Hepatocyte (in vitro differentiated cells): Measurements from ENCODE around the gene ACSM2B. TPM values are rescaled to one million over a fixed set of nuclear protein-coding genes. Genes with fewer than 3 reads are reported as not detected.
"Not testable (repeated sequence)": the region's sequence is repeated elsewhere in the genome, so short reads cannot be mapped to it uniquely, and the experiment has no call there.

Experiments used
- DNase-seq: peaks from one replicate; pipeline ENCODE4 v3.0.0-alpha.2; 2016; ENCODE audit warnings: low spot score
- H2AFZ ChIP-seq: fragments of 200-600 bp; sonication (generic); 2 replicates; pipeline ENCODE4 v1.6.0; 2016; ENCODE audit warnings: antibody characterized with exemption, mild to moderate bottlenecking
- H3K27ac ChIP-seq: fragments of 200-600 bp; sonication (generic); 2 replicates; pipeline ENCODE4 v1.5.1; 2016; ENCODE audit warnings: mild to moderate bottlenecking
- H3K27me3 ChIP-seq: fragments of 200-600 bp; sonication (generic); 2 replicates; pipeline ENCODE4 v1.6.1; 2016
- H3K36me3 ChIP-seq: fragments of 200-600 bp; sonication (generic); replicated peaks from 2 replicates; pipeline ENCODE4 v1.5.1; 2016; ENCODE audit warnings: low read depth; ENCODE audit not compliant: insufficient read depth
- H3K4me1 ChIP-seq: fragments of 200-600 bp; sonication (generic); 2 replicates; pipeline ENCODE4 v1.5.1; 2016; ENCODE audit warnings: mild to moderate bottlenecking, moderate library complexity; ENCODE audit not compliant: insufficient read depth
- H3K4me2 ChIP-seq: fragments of 200-600 bp; sonication (generic); 2 replicates; pipeline ENCODE4 v1.6.0; 2016
- H3K4me3 ChIP-seq: fragments of 200-600 bp; sonication (generic); 2 replicates; pipeline ENCODE4 v1.5.1; 2016; ENCODE audit warnings: mild to moderate bottlenecking
- H3K79me2 ChIP-seq: fragments of 200-600 bp; sonication (generic); 2 replicates; pipeline ENCODE4 v1.6.0; 2017; ENCODE audit warnings: mild to moderate bottlenecking
- H3K9me2 ChIP-seq: fragments of 200-600 bp; sonication (generic); replicated peaks from 2 replicates; pipeline ENCODE4 v1.6.0; 2017; ENCODE audit warnings: mild to moderate bottlenecking; ENCODE audit not compliant: insufficient read depth
- H3K9me3 ChIP-seq: fragments of 200-600 bp; sonication (generic); 2 replicates; pipeline ENCODE4 v1.5.1; 2016; ENCODE audit warnings: low read depth, mild to moderate bottlenecking
- H4K20me1 ChIP-seq: fragments of 200-600 bp; sonication (generic); 2 replicates; pipeline ENCODE4 v1.6.0; 2016; ENCODE audit warnings: mild to moderate bottlenecking; ENCODE audit not compliant: insufficient read depth, poor library complexity, severe bottlenecking
- WGBS: methylation state at CpG from one replicate; pipeline ENCODE4 v1.1.6; 2016; ENCODE audit warnings: low lambda C conversion rate; ENCODE audit errors: missing lambda C conversion rate; 5-methylcytosine and 5-hydroxymethylcytosine counted together
- polyA plus RNA-seq: library from polyadenylated mRNA; unstranded; fragments of >200 nt; fragmentation: Nextera tagmentation; extraction: Ambion mirVana; gene quantifications from 2 replicates; pipeline ENCODE4 v1.2.1, GENCODE V29; 2016
- total RNA-seq: library from RNA; depleted of rRNA; stranded (reverse); fragments of >200 nt; gene quantifications from 2 replicates; pipeline ENCODE4 v1.2.3, GENCODE V29; 2014

ACSM2B gene
- total and polyA plus RNA-seq, 2 experiments from 2014 or later = 32.7 to 43.6 TPM

- WGBS = 86% methylated on average over 1 of the region's 1 CpG
- not testable (repeated sequence) for H4K20me1 ChIP-seq, H3K4me1 ChIP-seq
Observed at GRCh38 chr16:20592780-20593179, 16.6 kb upstream of the ACSM2B start.

DNA sequence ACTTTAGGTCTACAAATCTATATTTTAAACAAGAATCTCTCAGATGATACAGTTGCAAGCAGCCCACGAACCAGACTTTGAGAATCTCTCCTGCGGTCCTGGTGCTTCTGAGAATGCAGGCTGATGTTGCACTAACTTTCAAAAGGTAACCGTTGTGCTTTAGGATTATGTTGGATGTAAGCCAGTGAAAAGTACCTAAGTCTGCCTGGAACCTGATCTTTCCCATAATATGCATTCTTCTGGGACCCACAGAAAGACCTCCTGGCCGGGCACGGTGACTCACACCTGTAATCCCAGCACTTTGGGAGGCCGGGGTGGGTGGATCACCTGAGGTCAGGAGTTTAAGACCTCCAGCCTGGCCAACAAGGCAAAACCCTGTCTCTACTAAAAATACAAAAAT lies 13.3 kb upstream of the ACSM2B start:
- H4K20me1 ChIP-seq, H3K4me3 ChIP-seq, H3K4me2 ChIP-seq, H3K27ac ChIP-seq, H3K27me3 ChIP-seq, H3K36me3 ChIP-seq, H3K9me3 ChIP-seq, DNase-seq, H2AFZ ChIP-seq, H3K4me1 ChIP-seq, H3K79me2 ChIP-seq, H3K9me2 ChIP-seq: not testable (repeated sequence)
- WGBS = 75% methylated on average over 6 of the region's 6 CpGs

More at GRCh38 chr16:20592780-20593179, 16.6 kb upstream of the ACSM2B start:
- H3K27me3 ChIP-seq, H3K9me2 ChIP-seq, H2AFZ ChIP-seq, H3K4me3 ChIP-seq, H3K36me3 ChIP-seq, H3K4me2 ChIP-seq, DNase-seq, H3K79me2 ChIP-seq, H3K27ac ChIP-seq, H3K9me3 ChIP-seq: not testable (repeated sequence)

- peak overlapping the region; percentile 40 for H3K27ac ChIP-seq
- WGBS = 81% methylated on average over 2 of the region's 2 CpGs
Observed at GRCh38 chr16:20587645-20588074, 11.5 kb upstream of the ACSM2B start.

DNA sequence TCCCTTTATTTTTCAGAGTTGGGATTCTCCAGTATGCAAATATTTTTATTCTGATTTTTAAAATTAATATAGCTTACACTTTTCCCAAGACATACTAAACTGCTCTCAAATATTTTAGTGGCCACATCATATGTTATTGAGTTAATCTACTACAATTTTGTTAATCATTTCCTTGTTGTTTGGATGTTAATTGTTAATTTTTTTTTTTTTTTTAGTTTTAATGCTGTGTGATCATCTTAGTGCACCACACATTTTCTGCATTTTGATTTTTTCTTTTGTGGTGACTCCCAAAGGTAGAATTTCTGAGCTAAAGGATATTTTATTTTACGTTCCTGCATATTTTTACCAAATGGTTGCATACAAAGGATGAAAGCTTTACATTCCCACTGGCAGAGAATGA lies 10.5 kb upstream of the ACSM2B start:
- not testable (repeated sequence) for H3K27me3 ChIP-seq, H3K9me2 ChIP-seq, H2AFZ ChIP-seq, H3K4me1 ChIP-seq, H3K9me3 ChIP-seq, H3K79me2 ChIP-seq, H3K36me3 ChIP-seq, H3K4me3 ChIP-seq, H4K20me1 ChIP-seq, DNase-seq, H3K4me2 ChIP-seq
- WGBS = 80% methylated on average over 1 of the region's 1 CpG
- peak overlapping the region; percentile 57 for H3K27ac ChIP-seq

More at GRCh38 chr16:20587645-20588074, 11.5 kb upstream of the ACSM2B start:
- not testable (repeated sequence) for H2AFZ ChIP-seq, H3K9me3 ChIP-seq, H3K4me2 ChIP-seq, H3K79me2 ChIP-seq, H4K20me1 ChIP-seq, H3K36me3 ChIP-seq, DNase-seq, H3K4me3 ChIP-seq, H3K9me2 ChIP-seq, H3K4me1 ChIP-seq, H3K27me3 ChIP-seq

DNA sequence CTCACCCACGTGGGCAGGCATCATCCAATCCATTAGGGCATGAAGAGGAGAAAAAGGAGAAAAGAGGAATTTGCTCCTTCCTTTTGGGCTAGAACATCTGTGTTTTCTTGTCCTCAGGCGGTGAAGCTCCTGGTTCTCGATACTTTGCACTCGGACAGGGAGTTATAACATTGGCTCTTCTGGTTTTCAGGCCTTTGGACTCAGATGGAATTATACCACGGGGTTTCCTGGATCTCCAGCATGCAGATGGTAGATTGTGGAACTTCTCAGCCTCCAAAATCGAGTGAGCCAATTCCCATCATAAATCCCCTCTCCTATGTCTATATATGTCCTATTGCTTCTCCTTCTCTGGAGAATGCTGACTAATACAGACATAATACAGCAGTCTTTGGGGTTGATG lies 9.9 kb upstream of the ACSM2B start:
- not testable (repeated sequence) for H3K4me2 ChIP-seq

GRCh38 chr16:20580487-20581259 lies 4.5 kb upstream of the ACSM2B start:
- not testable (repeated sequence) for H3K4me1 ChIP-seq, H2AFZ ChIP-seq, H4K20me1 ChIP-seq, H3K9me2 ChIP-seq, H3K36me3 ChIP-seq, H3K9me3 ChIP-seq, H3K4me2 ChIP-seq, H3K79me2 ChIP-seq, DNase-seq, H3K27me3 ChIP-seq, H3K27ac ChIP-seq, H3K4me3 ChIP-seq
- no CpG with 5 or more reads among the region's 3 CpGs for WGBS

More for the DNA sequence above, 9.9 kb upstream of the ACSM2B start:
- not testable (repeated sequence) for H3K4me3 ChIP-seq, H4K20me1 ChIP-seq, H3K27me3 ChIP-seq, H2AFZ ChIP-seq, H3K9me3 ChIP-seq, H3K4me1 ChIP-seq, H3K27ac ChIP-seq, H3K36me3 ChIP-seq, H3K9me2 ChIP-seq, DNase-seq, H3K79me2 ChIP-seq
- WGBS = 76% methylated on average over 6 of the region's 6 CpGs

GRCh38 chr16:20578091-20578490 lies 1.9 kb upstream of the ACSM2B start:
- H3K4me3 ChIP-seq, H2AFZ ChIP-seq, H3K9me3 ChIP-seq, DNase-seq, H3K9me2 ChIP-seq, H3K4me2 ChIP-seq, H3K36me3 ChIP-seq, H3K27me3 ChIP-seq, H3K27ac ChIP-seq, H4K20me1 ChIP-seq, H3K4me1 ChIP-seq, H3K79me2 ChIP-seq: not testable (repeated sequence)
- 52% methylated on average over 2 of the region's 3 CpGs for WGBS

DNA sequence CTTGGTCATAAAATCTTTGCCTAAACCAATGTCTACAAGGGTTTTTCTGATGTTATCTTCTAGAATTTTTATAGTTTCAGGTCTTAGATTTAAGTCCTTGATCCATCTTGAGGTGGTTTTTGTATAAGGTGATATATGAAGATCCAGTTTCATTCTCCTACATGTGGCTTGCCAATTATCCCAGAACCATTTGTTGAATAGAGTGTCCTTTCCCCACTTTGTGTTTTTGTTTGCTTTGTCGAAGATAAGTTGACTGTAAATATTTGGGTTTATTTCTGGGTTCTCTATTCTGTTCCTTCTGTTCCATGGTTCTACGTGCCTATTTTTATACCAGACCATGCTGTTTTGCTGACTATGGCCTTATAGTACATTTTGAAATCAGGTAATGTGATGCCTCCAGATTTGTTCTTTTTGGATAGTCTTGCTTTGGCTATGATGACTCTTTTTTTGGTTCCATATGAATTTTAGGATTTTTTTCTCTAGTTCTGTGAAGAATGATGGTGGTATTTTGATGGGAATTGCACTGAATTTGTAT lies 7.0 kb downstream of the ACSM2B start:
- H2AFZ ChIP-seq, H3K4me1 ChIP-seq, H3K27ac ChIP-seq, H3K9me2 ChIP-seq, H4K20me1 ChIP-seq, H3K4me2 ChIP-seq, H3K9me3 ChIP-seq, H3K36me3 ChIP-seq, DNase-seq, H3K4me3 ChIP-seq, H3K79me2 ChIP-seq, H3K27me3 ChIP-seq: not testable (repeated sequence)
- 75% methylated on average over 2 of the region's 2 CpGs for WGBS
